ENCODE measurements around the gene TENM3.

DNA sequence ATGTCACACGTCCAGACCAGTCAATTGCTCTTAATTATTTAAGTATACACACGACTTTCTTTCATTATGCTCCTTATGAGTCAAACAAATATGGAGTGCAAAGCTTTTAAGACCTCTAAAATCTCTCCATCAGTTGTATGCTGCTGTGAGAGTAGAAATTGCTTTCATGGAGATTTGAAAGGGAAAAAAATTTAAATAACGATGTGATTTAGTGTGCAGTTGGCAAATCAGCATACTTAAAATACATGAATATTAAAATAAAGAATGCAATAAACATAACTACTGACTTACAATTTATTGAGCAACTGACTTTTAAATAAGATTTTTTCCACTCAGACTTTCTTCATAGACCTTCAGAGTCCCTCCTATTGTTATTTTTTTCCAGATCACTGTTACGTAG is 9.0 kb downstream of the TENM3 start:
- no peak for TF ChIP-seq CTCF (conservative IDR thresholded peaks at IDR 0.05)
- no peak for TF ChIP-seq EZH2 (IDR thresholded peaks at IDR 0.05; ENCODE audit: low read depth)
